Esophagus muscularis mucosa (tissue), 4 donors: ENCODE results near the gene MEX3B. TPM values are rescaled to one million over a fixed set of nuclear protein-coding genes. Genes with fewer than 3 reads are reported as not detected.
"Not testable (repeated sequence)": the region's sequence is repeated elsewhere in the genome, so short reads cannot be mapped to it uniquely, and the experiment has no call there.

ENCODE experiments used
- DNase-seq: peaks from one replicate; pipeline ENCODE4 v3.0.0-alpha.2; 2017; ENCODE audit errors: extremely low spot score
- H3K27ac ChIP-seq, 4 donors: fragments of 200-600 bp; sonication (generic); replicated peaks in 1 of 4; 1 replicate in 3 of 4; 2 replicates in 1 of 4; pipeline ENCODE4 v1.5.1; 2016 to 2019; ENCODE audit warnings: mild to moderate bottlenecking in 1 of 4
- H3K27me3 ChIP-seq, 4 donors: fragments of 200-600 bp; sonication (generic); one replicate each; pipeline versions ENCODE4 v1.5.1 to v1.6.0; 2016 to 2019
- H3K36me3 ChIP-seq, 4 donors: fragments of 200-600 bp; sonication (generic); one replicate each; pipeline ENCODE4 v1.5.1; 2016 to 2019
- H3K4me1 ChIP-seq, 4 donors: fragments of 200-600 bp; sonication (generic); one replicate each; pipeline ENCODE4 v1.5.1; 2016 to 2019
- H3K4me3 ChIP-seq, 4 donors: fragments of 200-600 bp; sonication (generic); 1 replicate in 2 of 4; 2 replicates in 2 of 4; pipeline ENCODE4 v1.5.1; 2016 to 2019; ENCODE audit warnings: mild to moderate bottlenecking in 4 of 4, moderate library complexity in 1 of 4
- H3K9me3 ChIP-seq, 4 donors: fragments of 200-600 bp; sonication (generic); 1 replicate in 3 of 4; 2 replicates in 1 of 4; pipeline ENCODE4 v1.5.1; 2016 to 2019
- EP300 ChIP-seq: sonication (generic); formaldehyde crosslinking; IDR thresholded peaks from one replicate; pipeline ENCODE4 v1.6.1; 2017; ENCODE audit warnings: antibody characterized with exemption
- POLR2A ChIP-seq: fragments of 450-650 bp; IDR thresholded peaks from one replicate; pipeline ENCODE4 v1.6.1; 2017; ENCODE audit warnings: antibody characterized with exemption, moderate library complexity, mild to moderate bottlenecking, low read depth
- POLR2AphosphoS5 ChIP-seq, 2 donors: sonication (generic); formaldehyde crosslinking; IDR thresholded peaks; one replicate each; pipeline ENCODE4 v1.6.1; 2017; ENCODE audit warnings: antibody characterized with exemption in 2 of 2
- WGBS: methylation state at CpG from one replicate; pipeline ENCODE4 v1.1.5; 2018; 5-methylcytosine and 5-hydroxymethylcytosine counted together
- intact Hi-C: fragments of 100-400 bp; cut with DNase I; formaldehyde crosslinking; loops from one replicate; pipeline ENCODE4 v1.15.1; 2023
- total RNA-seq, 4 donors: library from RNA; depleted of rRNA; stranded (reverse); fragments of >200 nt; gene quantifications; one replicate each; pipeline versions ENCODE4 v1.1.0 to v1.2.1, GENCODE V29; 2016
- TF ChIP-seq, protein P1 (sequence below), 3 experiments: fragments of 200-600 bp in 2 of 3; fragments of 450-650 bp in 1 of 3; sonication (generic) in 2 of 3; IDR thresholded peaks; one replicate each; pipeline ENCODE4 v1.5.1; 2017 to 2019; ENCODE audit warnings: antibody characterized with exemption in 3 of 3, mild to moderate bottlenecking in 2 of 3, moderate library complexity in 1 of 3

Gene MEX3B
- total RNA-seq, 4 donors from 2014 or later: 1.5 to 2.4 (median 1.9) TPM

DNA sequence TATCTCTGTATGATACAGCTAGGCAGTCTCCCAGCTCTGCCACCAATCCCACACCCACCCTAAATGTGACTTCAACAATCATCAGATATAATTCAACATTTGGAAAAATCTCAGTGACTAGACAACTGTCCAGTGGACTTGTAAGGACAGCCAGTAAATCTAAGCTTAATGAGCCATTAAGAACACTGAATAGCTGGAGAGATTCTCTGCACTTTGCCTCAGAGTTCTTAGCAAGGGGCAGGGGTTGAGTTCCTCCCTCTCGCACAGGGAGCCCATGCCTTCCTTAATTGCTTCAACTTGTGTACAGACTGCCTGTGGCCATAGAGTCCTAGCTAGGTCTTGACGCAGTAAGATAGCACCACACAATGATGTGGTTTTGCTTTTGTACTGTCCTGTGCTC, 15.6 kb downstream of the MEX3B start:
- H3K27ac ChIP-seq: no peak overlapping the region
- H3K4me1 ChIP-seq: no peaks in the 10 kb centered on the region
- H3K27me3 ChIP-seq: no peaks in the 10 kb centered on the region
- no peak for TF ChIP-seq POLR2AphosphoS5 (IDR thresholded peaks at IDR 0.05)
- no peak for TF ChIP-seq EP300
- TF ChIP-seq, protein P1, sequence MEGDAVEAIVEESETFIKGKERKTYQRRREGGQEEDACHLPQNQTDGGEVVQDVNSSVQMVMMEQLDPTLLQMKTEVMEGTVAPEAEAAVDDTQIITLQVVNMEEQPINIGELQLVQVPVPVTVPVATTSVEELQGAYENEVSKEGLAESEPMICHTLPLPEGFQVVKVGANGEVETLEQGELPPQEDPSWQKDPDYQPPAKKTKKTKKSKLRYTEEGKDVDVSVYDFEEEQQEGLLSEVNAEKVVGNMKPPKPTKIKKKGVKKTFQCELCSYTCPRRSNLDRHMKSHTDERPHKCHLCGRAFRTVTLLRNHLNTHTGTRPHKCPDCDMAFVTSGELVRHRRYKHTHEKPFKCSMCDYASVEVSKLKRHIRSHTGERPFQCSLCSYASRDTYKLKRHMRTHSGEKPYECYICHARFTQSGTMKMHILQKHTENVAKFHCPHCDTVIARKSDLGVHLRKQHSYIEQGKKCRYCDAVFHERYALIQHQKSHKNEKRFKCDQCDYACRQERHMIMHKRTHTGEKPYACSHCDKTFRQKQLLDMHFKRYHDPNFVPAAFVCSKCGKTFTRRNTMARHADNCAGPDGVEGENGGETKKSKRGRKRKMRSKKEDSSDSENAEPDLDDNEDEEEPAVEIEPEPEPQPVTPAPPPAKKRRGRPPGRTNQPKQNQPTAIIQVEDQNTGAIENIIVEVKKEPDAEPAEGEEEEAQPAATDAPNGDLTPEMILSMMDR (IDR thresholded peaks at IDR 0.05): no peak
- no peak for TF ChIP-seq POLR2A
- no peak for DNase-seq
- H3K36me3 ChIP-seq: no peaks in the 10 kb centered on the region
- H3K9me3 ChIP-seq: no peaks in the 10 kb centered on the region
- WGBS: 100% methylated on average over 2 of the region's 2 CpGs
- intact Hi-C loops: no loop called here
- H3K4me3 ChIP-seq: no peak overlapping the region

DNA sequence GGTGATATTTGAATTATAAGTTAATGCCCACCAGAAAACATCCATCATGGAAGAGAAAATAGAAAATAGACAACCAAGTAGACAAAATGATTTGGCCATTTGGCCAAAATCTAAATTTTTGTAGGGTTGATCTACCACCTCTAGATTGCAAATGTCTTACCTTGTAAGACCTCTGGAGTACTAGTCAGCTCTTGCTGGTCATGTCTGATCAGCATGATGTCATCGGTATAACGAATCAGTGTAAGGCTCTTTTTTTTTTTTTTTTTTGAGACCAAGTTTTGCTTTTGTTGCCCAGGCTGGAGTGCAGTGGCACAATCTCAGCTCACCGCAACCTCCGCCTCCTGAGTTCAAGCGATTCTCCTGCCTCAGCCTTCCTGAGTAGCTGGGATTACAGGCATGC, 17.7 kb downstream of the MEX3B start:
- H3K27me3 ChIP-seq, H3K4me3 ChIP-seq, H3K4me1 ChIP-seq, H3K9me3 ChIP-seq, intact Hi-C loops, DNase-seq, H3K27ac ChIP-seq, H3K36me3 ChIP-seq: not testable (repeated sequence)
- WGBS: 90% methylated on average over 5 of the region's 5 CpGs

DNA sequence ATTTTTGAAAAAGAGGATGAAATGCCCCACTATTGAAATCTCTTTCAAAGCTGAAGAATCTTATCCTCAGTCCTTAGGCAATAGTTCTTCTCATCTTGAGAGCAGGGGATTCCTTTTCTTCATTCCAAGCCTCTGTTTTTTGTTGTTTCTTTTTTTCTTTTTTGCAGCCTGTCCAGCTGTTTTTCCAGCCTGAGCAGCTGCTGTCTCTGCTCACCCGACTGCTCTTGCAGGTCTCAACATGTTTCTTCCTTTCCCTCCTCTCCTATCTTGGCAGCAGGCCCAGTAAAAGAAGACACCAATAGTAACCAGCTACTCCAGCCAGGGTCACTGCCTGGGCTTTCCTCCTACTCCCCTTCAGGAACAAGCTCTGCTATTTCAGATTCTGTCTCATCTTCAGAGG, 23.8 kb downstream of the MEX3B start:
- no peak for DNase-seq
- 6% methylated on average over 1 of the region's 1 CpG for WGBS

DNA sequence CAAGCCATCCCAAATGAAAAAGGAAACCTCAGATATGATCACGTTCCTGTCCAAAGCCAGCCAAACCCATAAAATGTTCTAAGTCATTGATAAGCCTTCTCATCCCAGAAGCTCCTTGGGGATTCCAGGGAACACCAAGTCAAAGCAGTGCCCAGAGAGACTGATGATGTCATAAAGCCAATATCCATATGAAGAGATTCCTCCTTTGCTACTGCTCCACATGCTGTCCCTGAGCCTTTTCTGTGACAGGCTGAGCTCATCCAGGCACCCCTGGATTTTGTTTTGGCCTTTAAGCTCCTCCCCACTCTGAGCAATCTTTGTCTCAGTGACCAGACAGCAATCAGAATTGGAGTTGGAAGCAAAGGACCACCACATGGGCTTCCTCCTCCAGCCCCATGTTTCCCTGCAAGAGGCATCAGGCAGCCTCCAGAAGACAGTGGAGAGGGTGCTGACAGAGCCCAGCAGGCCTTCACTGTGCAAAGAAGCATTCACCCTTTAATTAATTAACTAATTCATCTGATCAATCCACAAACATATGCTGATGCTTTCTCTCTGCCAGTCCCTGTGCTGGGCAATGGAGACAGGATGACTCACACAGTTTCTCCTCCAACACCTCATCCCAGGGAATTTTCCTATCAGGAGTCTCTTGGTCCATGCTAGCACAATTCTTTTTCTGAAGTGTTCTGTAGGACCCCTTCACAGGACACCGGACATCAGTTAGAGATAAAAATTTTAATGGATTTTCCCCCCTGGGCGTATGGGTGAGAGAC, 25.0 kb downstream of the MEX3B start:
- no peak for DNase-seq
- Histone ChIP-seq H3K4me3 (no peak overlapping the region), H3K27me3 (no peaks in the 10 kb centered on the region), H3K4me1 (peaks cover 0 to 7% (median 0%) of the 10 kb centered on the region in 4 donors), H3K9me3 (no peaks in the 10 kb centered on the region), H3K36me3 (no peaks in the 10 kb centered on the region), H3K27ac (no peak overlapping the region)
- TF ChIP-seq POLR2AphosphoS5 (IDR thresholded peaks at IDR 0.05): no peak
- TF ChIP-seq, protein P1 (IDR thresholded peaks at IDR 0.05): no peak
- TF ChIP-seq EP300: no peak
- no peak for TF ChIP-seq POLR2A
- intact Hi-C loops: no loop called here
- 89% methylated on average over 3 of the region's 3 CpGs for WGBS

More for the DNA sequence above, 23.8 kb downstream of the MEX3B start:
- H3K36me3 ChIP-seq: no peaks in the 10 kb centered on the region
- peaks cover 0 to 7% (median 0%) of the 10 kb centered on the region in 4 donors for H3K4me1 ChIP-seq
- intact Hi-C loops: no loop called here
- H3K27me3 ChIP-seq: no peaks in the 10 kb centered on the region
- no peak overlapping the region for H3K27ac ChIP-seq
- H3K4me3 ChIP-seq: no peak overlapping the region
- H3K9me3 ChIP-seq: no peaks in the 10 kb centered on the region
- TF ChIP-seq POLR2A (no peak), POLR2AphosphoS5 (IDR thresholded peaks at IDR 0.05) (no peak), EP300 (no peak)
- TF ChIP-seq, protein P1 (IDR thresholded peaks at IDR 0.05): no peak

DNA sequence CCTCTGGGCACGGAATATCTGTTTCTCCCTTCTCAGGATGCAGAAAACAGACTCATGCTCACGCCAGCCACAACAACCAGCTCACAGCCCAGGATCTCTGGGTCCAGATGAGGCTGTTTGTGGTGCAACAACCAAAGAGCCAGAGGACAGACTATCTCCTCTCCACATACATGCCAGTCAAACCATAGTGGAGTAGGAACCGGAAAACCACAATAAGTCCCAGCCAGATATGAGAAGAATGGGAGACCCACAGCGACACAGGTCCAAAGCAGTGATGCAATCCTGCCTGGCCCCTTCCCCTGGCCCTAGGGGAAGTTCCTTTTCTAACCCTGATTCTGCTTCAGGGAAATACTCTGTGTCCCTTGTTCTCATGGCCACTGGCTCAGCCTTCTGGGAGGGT, 27.6 kb downstream of the MEX3B start:
- peak; percentile 45 for DNase-seq
- Histone ChIP-seq H3K36me3 (no peaks in the 10 kb centered on the region), H3K27ac (no peak overlapping the region), H3K4me3 (no peak overlapping the region), H3K4me1 (peaks cover 0 to 7% (median 0%) of the 10 kb centered on the region in 4 donors), H3K27me3 (no peaks in the 10 kb centered on the region), H3K9me3 (no peaks in the 10 kb centered on the region)
- TF ChIP-seq EP300: no peak
- no peak for TF ChIP-seq POLR2AphosphoS5 (IDR thresholded peaks at IDR 0.05)
- TF ChIP-seq POLR2A: no peak
- TF ChIP-seq, protein P1 (IDR thresholded peaks at IDR 0.05): no peak
- WGBS: 76% methylated on average over 3 of the region's 4 CpGs
- intact Hi-C loops: no loop called here
